Thymus (tissue), 11 donors: ENCODE measurements around the gene SCRN3. TPM values are rescaled to one million over a fixed set of nuclear protein-coding genes. Genes with fewer than 3 reads are reported as not detected.

Experiments
- DNase-seq, 9 donors: peaks; one replicate each; pipeline ENCODE4 v3.0.0-alpha.2; 2013; ENCODE audit warnings: low spot score in 9 of 9, low read depth in 6 of 9, missing footprints in 1 of 9
- H3K27ac ChIP-seq, 2 donors: one replicate each; pipeline ENCODE4 v1.5.1; 2013; ENCODE audit warnings: control low read depth in 1 of 2, low read depth in 1 of 2, low read length in 1 of 2, mild to moderate bottlenecking in 1 of 2, moderate library complexity in 1 of 2
- H3K27me3 ChIP-seq, 2 donors: one replicate each; pipeline ENCODE4 v1.5.1; 2013; ENCODE audit warnings: low read length in 1 of 2; ENCODE audit not compliant: control insufficient read depth in 2 of 2, insufficient read depth in 1 of 2
- H3K36me3 ChIP-seq, 2 donors: one replicate each; pipeline ENCODE4 v1.5.1; 2013; ENCODE audit warnings: low read length in 1 of 2, mild to moderate bottlenecking in 1 of 2, moderate library complexity in 1 of 2; ENCODE audit not compliant: control insufficient read depth in 2 of 2, insufficient read depth in 2 of 2
- H3K4me1 ChIP-seq, 2 donors: one replicate each; pipeline ENCODE4 v1.5.1; 2013; ENCODE audit warnings: low read length in 2 of 2; ENCODE audit not compliant: control insufficient read depth in 2 of 2, insufficient read depth in 2 of 2
- H3K4me3 ChIP-seq, 2 donors: one replicate each; pipeline ENCODE4 v1.5.1; 2013; ENCODE audit warnings: low read length in 2 of 2, control low read depth in 1 of 2, mild to moderate bottlenecking in 1 of 2
- H3K9me3 ChIP-seq, 2 donors: one replicate each; pipeline ENCODE4 v1.5.1; 2013; ENCODE audit warnings: low read length in 1 of 2, mild to moderate bottlenecking in 1 of 2; ENCODE audit not compliant: control insufficient read depth in 2 of 2, insufficient read depth in 1 of 2
- WGBS: extraction: QIAGEN DNeasy Blood & Tissue Kit; methylation state at CpG from one replicate; pipeline ENCODE4 v1.1.7; 2013; 5-methylcytosine and 5-hydroxymethylcytosine counted together
- polyA plus RNA-seq: library from polyadenylated mRNA; stranded (reverse); fragments of 200-250 nt; gene quantifications from one replicate; pipeline ENCODE4 v1.2.3, GENCODE V29; 2013
- total RNA-seq: library from RNA; stranded (reverse); fragments of 120-200 nt; gene quantifications from one replicate; pipeline ENCODE4 v1.2.4, GENCODE V29; 2013
- donor health status: healthy.

Gene SCRN3
- total and polyA plus RNA-seq, 2 donors, result 18.8 to 23.2 TPM

DNA sequence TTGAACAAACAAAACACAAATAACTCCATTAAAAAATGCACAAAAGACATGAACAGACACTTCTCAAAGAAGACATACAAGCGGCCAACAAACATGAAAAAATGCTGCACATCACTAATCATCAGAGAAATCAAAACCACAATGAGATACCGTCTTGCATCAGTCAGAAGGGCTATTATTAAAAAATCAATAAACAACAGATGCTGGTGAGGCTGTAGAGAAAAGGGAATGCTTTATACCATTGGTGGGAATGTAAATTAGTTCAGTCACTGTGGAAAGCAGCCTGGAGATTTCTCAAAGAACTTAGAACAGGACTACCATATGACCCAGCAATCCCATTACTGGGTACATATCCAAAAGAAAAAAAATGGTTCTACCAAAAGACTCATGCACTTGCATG lies 53.5 kb downstream of the SCRN3 start:
- WGBS, result 95% methylated on average over 2 of the region's 2 CpGs
- H3K36me3 ChIP-seq, result no peaks in the 10 kb centered on the region
- no peak for DNase-seq

DNA sequence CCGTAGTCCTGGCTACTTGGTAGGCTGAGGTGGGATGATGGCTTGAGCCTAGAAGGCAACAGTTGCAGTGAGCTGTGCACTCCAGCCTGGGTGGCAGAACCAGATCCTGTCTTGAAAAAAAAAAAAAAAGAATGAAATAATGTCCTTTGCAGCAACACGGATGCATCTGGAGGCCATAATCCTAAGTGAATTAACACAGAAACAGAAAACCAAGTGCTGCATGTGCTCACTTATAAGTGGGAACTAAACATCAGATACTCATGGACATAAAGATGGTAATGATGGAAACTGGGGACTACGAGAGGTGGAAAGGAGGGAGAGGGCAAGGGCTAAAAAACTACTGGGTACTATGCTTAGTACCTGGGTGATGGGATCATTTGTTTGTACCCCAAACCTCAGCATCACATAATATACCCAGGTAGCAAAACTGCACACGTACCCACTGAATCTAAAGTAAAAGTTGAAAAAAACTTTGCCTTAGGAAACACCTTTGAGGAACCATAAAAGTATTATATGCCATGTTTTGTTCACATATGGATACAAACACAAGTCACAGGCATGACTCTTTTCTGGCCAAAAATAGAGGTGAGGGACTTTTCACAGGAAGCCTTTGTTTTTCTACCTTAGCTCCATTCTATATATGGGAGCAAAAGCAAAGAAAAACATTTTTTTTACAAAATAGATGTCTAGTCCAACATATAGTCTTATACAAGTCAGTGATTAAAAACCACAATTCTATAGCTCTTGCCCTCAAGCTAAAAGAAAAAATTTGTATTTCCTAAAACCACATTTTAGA lies 54.7 kb downstream of the SCRN3 start:
- Histone ChIP-seq H3K27ac (no peak overlapping the region), H3K27me3 (no peaks in the 10 kb centered on the region), H3K4me1 (no peaks in the 10 kb centered on the region), H3K9me3 (no peaks in the 10 kb centered on the region), H3K36me3 (no peaks in the 10 kb centered on the region), H3K4me3 (no peak overlapping the region)
- peak in 1 of 9 donors; percentile 9 for DNase-seq
- WGBS, result 96% methylated on average over 4 of the region's 4 CpGs

More for the DNA sequence above, 53.5 kb downstream of the SCRN3 start:
- H3K4me1 ChIP-seq, result no peaks in the 10 kb centered on the region
- no peaks in the 10 kb centered on the region for H3K9me3 ChIP-seq
- H3K4me3 ChIP-seq, result no peak overlapping the region
- no peak overlapping the region for H3K27ac ChIP-seq
- no peaks in the 10 kb centered on the region for H3K27me3 ChIP-seq

DNA sequence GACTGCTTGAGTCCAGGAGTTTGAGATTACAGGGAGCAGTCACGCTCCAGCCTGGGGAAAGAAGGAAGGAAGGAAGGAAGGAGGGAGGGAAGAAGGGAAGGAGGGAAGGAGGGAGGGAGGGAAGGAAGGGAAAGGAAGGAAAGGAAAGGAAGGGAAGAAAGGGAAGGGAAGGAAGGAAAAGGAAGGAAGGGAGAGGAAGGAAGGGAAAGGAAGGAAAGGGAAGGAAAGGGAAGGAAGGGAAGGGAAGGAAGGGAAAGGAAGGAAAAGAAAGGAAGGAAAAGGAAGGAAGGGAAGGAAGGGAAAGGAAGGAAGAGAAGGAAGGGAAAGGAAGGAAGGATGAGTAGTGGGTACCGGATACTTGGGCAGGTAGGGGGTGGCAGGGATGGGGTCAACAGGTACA lies 59.0 kb downstream of the SCRN3 start:
- no peak overlapping the region for H3K4me3 ChIP-seq
- H3K4me1 ChIP-seq, result no peaks in the 10 kb centered on the region
- no peaks in the 10 kb centered on the region for H3K36me3 ChIP-seq
- WGBS, result 96% methylated on average over 2 of the region's 2 CpGs
- no peak overlapping the region for H3K27ac ChIP-seq
- no peaks in the 10 kb centered on the region for H3K9me3 ChIP-seq
- H3K27me3 ChIP-seq, result no peaks in the 10 kb centered on the region
- no peak for DNase-seq

DNA sequence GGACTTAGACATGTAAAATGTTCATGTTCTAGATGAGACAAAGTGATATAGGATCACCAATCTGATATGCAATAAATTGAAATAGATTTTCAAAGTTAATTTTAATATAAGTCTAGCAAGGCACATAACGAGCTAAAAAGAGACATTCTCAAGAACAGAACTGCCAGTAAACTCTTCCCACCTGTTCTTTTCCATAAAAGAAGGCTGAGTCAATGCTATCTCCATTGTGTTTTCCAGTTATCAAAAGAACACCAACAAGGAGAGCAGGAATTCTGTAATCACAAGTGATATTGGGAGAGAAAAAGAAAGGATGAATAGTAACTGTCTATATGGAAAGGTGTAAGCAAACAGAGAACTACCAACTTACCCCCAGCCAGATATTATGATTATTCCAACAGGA lies 65.7 kb downstream of the SCRN3 start:
- WGBS, result 97% methylated on average over 1 of the region's 1 CpG
- no peaks in the 10 kb centered on the region for H3K9me3 ChIP-seq
- H3K4me1 ChIP-seq, result no peaks in the 10 kb centered on the region
- no peaks in the 10 kb centered on the region for H3K27me3 ChIP-seq
- DNase-seq, result no peak
- no peaks in the 10 kb centered on the region for H3K36me3 ChIP-seq
- no peak overlapping the region for H3K4me3 ChIP-seq
- no peak overlapping the region for H3K27ac ChIP-seq

DNA sequence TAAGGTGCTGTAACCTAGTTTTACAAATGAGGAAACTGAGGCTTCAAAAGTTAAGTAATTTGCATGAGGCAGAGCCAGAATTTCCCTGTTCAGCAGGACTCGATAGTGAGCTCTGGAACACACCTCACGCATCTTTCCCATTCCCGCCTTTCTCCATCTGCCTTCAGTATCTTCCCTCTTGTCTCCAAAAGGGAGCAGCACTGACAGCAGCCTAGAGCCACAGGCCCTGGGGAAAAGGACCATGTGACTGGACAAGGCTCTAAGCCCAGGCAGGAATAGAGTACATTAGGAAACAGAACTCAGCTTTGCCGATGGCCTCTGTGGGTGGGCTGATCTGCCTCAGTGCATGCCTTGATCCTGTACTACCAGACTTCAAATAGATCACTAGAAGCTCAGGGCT lies 69.8 kb downstream of the SCRN3 start:
- Histone ChIP-seq H3K4me3 (no peak overlapping the region), H3K9me3 (no peaks in the 10 kb centered on the region), H3K27me3 (no peaks in the 10 kb centered on the region), H3K36me3 (no peaks in the 10 kb centered on the region), H3K4me1 (no peaks in the 10 kb centered on the region), H3K27ac (no peak overlapping the region)
- 97% methylated on average over 4 of the region's 4 CpGs for WGBS
- DNase-seq, result no peak

DNA sequence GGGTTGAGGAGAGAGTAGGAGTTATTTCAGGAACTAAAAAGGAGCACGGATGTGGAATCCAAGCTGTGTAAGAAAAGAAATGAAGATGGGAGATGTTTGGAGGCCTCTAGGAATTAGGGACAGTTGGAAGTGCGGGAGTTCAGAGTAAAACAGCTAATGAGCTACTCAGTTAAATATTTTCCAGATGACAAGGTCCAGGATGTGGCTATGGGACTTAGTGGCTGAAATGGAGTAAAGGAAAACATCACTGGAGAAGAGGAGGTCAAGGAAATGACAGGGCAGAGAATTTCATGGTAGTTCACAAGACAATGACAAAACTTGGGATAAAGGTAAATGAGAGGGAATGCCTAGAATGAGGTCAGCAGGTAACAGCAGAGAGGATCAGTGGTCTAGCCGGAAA lies 78.3 kb downstream of the SCRN3 start:
- no peaks in the 10 kb centered on the region for H3K9me3 ChIP-seq
- 97% methylated on average over 3 of the region's 3 CpGs for WGBS
- H3K27ac ChIP-seq, result no peak overlapping the region
- H3K36me3 ChIP-seq, result no peaks in the 10 kb centered on the region
- no peaks in the 10 kb centered on the region for H3K4me1 ChIP-seq
- H3K4me3 ChIP-seq, result no peak overlapping the region
- DNase-seq, result no peak
- H3K27me3 ChIP-seq, result no peaks in the 10 kb centered on the region

DNA sequence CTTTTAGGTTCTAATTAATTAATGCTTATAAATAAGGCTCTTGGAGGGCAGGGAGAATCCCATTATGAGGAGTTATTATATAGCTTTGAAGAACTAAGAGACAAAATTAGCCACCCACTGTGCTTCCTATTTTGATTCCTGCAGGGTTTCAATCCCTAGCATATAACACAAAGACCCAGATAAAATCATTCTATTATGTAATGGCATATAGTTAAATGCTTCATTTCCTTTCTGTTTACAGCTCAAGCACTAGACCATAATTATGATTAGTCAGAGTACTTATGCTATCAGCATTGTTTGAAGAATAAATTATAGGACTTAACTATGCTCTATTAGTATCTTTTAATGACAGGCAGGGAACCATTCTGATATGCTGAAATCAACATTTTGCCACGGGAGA lies 82.2 kb downstream of the SCRN3 start:
- no peak for DNase-seq
- no peak overlapping the region for H3K27ac ChIP-seq
- H3K4me1 ChIP-seq, result no peaks in the 10 kb centered on the region
- 94% methylated on average over 1 of the region's 1 CpG for WGBS
- H3K36me3 ChIP-seq, result no peaks in the 10 kb centered on the region
- H3K9me3 ChIP-seq, result no peaks in the 10 kb centered on the region
- H3K4me3 ChIP-seq, result no peak overlapping the region
- no peaks in the 10 kb centered on the region for H3K27me3 ChIP-seq

Other genes starting within 250 kb of the SCRN3 start
- 82.1 TPM for gene OLA1, start 147.2 kb upstream of the SCRN3 start, total RNA-seq
- 83.3 TPM for gene OLA1, start 147.2 kb upstream of the SCRN3 start, polyA plus RNA-seq
- gene SP9, start 60.8 kb upstream of the SCRN3 start, total RNA-seq, result not detected
- 0.07 TPM for gene SP9, start 60.8 kb upstream of the SCRN3 start, polyA plus RNA-seq
- 3.0 TPM for gene GPR155, start 91.3 kb downstream of the SCRN3 start, total RNA-seq
- gene GPR155, start 91.3 kb downstream of the SCRN3 start, polyA plus RNA-seq, result 2.1 TPM
- gene WIPF1, start 202.1 kb downstream of the SCRN3 start, total RNA-seq, result 21.9 TPM
- 65.0 TPM for gene WIPF1, start 202.1 kb downstream of the SCRN3 start, polyA plus RNA-seq